VCaP (cell line): ENCODE measurements around the gene LRRC27.
A peak's percentile ranks its signal among the peaks of the same experiment; 100 is the strongest.

Source experiments
- H3K27ac ChIP-seq: fragments of 450-650 bp; 2 replicates; pipeline ENCODE4 v1.5.1; 2017
- TF ChIP-seq, protein P1 (sequence below): fragments of 450-650 bp; conservative IDR thresholded peaks from 2 replicates; pipeline ENCODE4 v1.5.1; 2017; ENCODE audit warnings: mild to moderate bottlenecking, moderate library complexity

LRRC27 gene

DNA sequence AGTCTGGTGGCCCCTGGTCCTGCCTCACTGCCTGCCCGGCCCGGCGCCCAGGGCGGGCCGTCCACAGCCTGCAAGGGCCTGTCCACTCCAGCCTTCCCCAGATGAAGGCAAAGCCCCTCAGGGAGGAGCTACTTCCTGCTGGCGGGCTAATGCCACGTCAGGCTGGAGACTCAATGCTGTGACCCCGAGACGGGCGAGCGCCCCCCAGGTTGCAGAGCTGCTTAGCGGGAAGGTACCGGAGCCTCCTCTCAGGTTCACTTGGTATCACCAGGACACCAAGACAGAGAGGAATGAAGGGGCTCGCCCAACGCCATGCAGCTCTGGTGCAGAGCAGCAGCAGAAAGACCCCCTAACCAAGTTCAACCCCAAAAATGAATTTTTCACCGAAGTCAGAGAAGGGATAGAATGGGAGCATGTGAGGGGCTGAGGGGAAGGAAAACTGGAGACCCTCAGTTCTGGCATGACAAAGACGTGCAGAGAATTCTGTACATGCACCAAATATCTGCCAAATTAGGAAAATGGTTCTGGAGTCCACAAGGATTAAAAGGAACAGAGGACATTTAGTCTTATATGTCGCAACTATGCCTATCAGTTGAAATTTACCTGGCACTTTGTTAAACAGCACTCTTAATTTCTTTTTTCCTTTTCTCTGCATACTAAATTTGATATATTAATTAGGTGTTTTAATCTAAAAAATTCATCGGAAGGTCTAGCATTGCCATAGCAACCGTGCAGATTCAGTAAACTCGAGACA is 27.1 kb upstream of the LRRC27 start:
- TF ChIP-seq, protein P1, sequence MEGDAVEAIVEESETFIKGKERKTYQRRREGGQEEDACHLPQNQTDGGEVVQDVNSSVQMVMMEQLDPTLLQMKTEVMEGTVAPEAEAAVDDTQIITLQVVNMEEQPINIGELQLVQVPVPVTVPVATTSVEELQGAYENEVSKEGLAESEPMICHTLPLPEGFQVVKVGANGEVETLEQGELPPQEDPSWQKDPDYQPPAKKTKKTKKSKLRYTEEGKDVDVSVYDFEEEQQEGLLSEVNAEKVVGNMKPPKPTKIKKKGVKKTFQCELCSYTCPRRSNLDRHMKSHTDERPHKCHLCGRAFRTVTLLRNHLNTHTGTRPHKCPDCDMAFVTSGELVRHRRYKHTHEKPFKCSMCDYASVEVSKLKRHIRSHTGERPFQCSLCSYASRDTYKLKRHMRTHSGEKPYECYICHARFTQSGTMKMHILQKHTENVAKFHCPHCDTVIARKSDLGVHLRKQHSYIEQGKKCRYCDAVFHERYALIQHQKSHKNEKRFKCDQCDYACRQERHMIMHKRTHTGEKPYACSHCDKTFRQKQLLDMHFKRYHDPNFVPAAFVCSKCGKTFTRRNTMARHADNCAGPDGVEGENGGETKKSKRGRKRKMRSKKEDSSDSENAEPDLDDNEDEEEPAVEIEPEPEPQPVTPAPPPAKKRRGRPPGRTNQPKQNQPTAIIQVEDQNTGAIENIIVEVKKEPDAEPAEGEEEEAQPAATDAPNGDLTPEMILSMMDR = no peak

DNA sequence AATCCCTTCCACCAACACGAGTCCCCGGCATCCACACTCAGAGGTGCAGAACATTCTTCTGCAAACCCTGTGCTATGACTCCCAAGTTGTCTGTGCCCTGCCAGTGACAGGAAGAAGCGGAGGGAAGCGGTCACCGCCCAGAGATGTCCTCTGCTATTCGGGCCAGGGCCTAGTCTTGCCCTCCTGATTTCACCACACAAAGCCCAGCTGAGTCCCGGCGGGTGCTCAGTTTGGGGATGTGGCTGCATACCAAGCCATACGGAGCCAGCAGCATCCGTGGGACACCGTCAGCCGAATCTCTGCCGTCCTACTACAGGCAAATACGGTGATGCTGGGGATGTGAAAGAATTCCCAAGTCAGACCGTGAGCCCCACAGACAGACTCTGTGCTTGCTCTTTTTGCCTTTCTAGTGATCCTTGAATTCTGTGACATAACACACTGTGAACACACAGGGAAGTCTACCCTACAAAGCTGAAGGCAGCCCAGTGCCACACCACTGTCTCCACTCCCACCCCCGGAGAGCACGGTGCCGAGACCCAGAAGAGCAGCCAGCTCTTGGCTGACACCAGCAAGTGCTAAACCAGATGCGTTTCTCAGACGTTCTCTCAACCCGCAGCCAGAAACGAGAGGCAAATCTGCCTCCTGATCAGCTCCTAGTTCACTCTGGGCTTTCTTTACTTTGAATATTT is 26.2 kb upstream of the LRRC27 start:
- TF ChIP-seq, protein P1 = no peak

More for the DNA sequence above, 27.1 kb upstream of the LRRC27 start:
- H3K27ac ChIP-seq = peak overlapping the region; percentile 27; the same call in 1 of the 2 replicates

DNA sequence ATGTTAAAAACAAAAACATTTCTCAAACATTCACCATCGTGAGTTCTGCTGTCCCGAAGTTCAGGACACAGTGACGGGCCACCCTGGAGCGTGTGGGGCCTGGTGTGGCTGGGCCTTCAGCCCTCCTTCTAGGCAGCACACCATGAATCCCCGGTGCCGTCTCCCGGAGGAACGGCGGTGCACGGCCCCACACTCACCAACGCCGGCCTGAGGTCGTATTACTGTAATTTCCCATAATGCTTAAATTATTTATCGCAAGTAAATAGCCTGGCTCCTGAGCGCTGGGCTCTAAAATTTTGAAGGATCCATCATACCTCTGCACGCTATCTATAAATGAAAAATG is 25.7 kb upstream of the LRRC27 start:
- H3K27ac ChIP-seq = peak overlapping the region; percentile 80
- TF ChIP-seq, protein P1 = no peak

More for the DNA sequence above, 26.2 kb upstream of the LRRC27 start:
- H3K27ac ChIP-seq = peak overlapping the region; percentile 80

- peak overlapping the region; percentile 80 for H3K27ac ChIP-seq
- TF ChIP-seq, protein P1 = 0 out of 2 replicates have a peak, but pooled peaks have one; percentile 8
Observed at GRCh38 chr10:132306864-132307751, 24.9 kb upstream of the LRRC27 start.

DNA sequence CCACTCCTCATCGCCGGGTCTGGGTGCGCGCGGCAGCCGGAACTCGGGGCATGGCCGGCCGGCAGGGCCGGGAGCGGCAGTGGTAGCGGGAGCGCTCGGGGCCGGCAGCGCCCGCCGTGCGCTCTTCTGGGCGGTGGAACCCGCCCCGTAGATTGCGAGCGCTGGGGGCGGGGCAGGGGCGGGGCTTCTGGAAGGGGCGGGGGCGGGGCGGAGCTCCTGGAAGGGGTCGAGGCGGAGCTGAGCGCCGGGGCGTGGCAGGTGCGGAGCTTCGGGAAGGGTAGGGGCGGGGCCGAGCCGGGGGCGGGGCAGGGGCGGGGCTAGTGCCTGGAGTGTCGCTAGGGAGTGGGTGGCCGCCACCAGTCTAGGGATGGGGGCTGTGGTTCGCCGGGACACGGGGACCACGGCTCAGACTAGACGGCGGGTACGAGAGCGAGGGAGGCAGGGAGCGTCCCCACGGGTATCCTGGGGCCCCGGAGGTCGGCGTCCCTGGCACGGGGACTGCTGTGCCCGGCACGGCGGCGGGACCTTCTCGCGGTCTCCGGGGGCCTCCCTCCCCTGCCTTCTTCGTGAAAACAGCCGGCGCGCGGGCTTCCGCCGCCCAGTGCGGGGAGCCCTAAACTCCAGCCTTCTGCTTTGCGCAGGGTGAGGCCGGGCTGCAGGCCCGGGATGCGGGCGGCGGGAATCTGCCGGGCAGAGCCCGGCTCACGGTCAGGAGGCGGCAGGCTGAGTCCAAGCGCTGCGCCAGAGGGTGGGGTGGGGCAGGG is 24.0 kb upstream of the LRRC27 start, which contains the start of gene STK32C:
STK32C (minus strand) TSS at position 128 of the 764 bp plus-strand sequence; CDS start at position 11, 117 bp downstream.
- TF ChIP-seq, protein P1 = no peak
- H3K27ac ChIP-seq = peak within 1 kb of the TSS; percentile 80

- TF ChIP-seq, protein P1 = no peak
- H3K27ac ChIP-seq = peak overlapping the region; percentile 55
Observed at GRCh38 chr10:132308587-132309470, 23.2 kb upstream of the LRRC27 start.
